Germinal center (tissue), 1 donor: ENCODE data around the gene SPATA1.
A peak's percentile ranks its signal among the peaks of the same experiment; 100 is the strongest.
"Not testable (repeated sequence)": the region's sequence is repeated elsewhere in the genome, so short reads cannot be mapped to it uniquely, and the experiment has no call there.

Source experiments
- DNase-seq: peaks from one replicate; pipeline ENCODE4 v3.0.0; 2012; ENCODE audit warnings: mixed read lengths, low spot score

Gene SPATA1

GRCh38 chr1:84506002-84506728, at the start of gene SPATA1, which contains the start of gene GNG5:
Gene SPATA1 (plus strand): TSS chr1:84506386. CDS start chr1:84516360, 9,974 bp downstream.
Gene GNG5 (minus strand): TSS chr1:84506581. CDS start chr1:84506091, 490 bp downstream.
- peak; percentile 97 for DNase-seq

DNA sequence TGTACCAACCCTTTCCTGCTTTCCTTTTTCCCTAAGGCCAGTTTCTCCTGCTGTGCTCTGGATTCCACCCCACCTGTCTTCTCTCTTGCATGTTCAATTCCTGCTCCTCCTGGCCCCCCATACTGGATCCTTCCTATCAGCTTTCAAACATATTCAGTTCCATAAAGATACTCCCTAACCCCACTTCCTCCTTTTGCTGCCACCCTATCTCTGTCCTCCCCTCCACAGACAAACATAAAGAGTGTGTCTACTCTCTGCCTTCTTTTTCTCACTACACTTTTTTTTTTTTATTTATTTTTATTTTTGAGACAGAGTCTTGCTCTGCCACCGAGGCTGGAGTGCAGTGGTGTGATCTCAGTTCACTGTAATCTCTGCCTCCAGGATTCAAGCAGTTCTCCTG, 44.1 kb upstream of the SPATA1 start:
- no peak for DNase-seq

- no peak for DNase-seq
Observed at GRCh38 chr1:84467298-84467697, 38.9 kb upstream of the SPATA1 start.

DNA sequence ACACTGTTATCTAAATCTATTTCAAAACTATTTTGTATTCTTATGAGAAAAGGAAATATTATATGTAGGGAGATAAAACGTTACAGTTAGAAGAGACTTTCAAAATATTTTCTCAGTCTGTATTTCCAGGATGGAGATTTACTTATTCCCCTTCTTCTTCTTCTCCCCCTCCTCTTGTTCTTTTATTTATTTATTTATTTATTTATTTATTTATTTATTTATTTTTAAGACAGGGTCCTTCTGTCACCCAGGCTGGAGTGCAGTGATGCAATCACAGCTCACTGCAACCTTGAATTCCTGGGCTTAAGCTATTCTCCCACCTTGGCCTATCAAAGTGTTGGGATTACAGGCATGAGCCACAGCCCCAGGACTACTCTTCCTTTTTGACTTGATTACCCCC, 30.0 kb upstream of the SPATA1 start:
- no peak for DNase-seq

GRCh38 chr1:84478876-84479868, 27.0 kb upstream of the SPATA1 start, which contains the start of gene RPF1:
Gene RPF1 (plus strand): TSS chr1:84479266. CDS start chr1:84479282, 16 bp downstream.
- peak; percentile 74 for DNase-seq

DNA sequence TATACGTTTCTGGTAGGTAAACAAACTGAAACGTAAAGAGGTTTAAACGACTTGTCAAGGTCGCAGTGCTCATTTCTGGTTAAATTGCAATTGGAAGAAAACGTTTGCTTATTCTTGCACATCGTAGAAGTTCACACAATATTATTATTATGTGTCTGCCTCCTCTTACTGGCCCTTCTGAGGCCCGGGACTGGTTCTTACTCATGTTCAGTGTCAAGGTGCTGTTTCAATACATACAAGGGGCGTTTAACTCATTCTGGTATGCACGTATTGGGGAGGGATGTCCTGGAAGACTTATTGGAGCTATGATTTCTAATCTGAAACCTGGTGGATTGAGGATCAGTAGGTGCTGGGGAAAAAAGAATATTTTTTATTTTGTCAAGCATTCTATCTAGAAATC, 26.2 kb upstream of the SPATA1 start:
- no peak for DNase-seq

DNA sequence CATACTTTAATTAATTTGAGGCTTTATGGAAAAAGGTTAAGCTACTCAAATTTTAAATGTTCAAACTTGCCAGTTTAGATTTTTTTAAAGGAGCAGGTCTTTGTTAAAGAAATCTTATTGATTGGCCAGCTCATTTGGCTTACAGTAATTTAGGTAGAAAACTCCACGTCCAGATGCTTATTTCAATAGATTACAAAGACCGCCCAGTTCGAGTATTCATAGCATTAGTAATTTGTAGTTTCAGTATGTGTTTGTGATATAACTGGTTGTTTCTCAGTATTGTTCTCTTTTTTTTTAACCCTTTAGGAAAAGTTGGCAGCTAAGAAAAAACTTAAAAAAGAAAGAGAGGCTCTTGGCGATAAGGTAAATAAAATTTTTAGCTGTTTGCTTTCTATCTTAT, 25.5 kb upstream of the SPATA1 start:
- DNase-seq = no peak

DNA sequence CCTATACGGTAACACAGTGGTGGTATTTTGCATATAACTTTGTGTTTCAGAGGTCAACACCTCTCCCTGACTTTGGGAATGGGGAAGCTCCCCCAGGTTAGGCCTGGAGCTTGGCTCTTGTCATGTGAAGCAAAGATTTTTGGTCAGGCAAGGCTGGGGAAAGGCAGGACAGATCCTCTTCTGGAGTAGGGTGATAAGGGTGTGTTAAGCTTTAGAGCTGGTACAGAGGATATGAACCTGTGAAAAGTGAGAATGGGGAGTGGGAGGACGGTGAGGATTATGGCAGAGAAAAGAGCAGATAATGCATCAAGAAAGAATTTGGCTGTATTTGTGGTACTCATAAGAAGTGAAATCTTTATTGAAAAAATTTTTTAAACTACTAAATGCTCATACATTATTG, 24.9 kb upstream of the SPATA1 start:
- no peak for DNase-seq

DNA sequence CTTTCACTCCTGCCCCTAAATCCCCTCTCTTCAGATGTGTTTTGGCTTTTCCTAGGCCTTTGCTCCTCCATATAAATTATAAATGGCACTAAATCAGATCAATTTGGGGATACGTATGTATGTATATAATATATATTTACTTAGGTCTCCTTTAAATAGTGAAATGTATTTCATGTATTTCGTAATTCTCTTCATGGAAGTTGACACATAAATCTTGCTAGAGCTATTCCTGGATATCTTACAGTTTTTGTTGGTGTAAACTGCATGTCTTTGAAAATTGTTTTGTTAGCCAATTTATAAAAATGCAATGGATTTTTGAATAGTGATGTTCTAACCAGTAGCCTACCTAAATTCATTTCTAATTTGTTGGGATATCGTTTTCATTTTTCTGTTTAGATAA, 18.1 kb upstream of the SPATA1 start:
- no peak for DNase-seq

GRCh38 chr1:84489766-84490165, 16.4 kb upstream of the SPATA1 start:
- no peak for DNase-seq

DNA sequence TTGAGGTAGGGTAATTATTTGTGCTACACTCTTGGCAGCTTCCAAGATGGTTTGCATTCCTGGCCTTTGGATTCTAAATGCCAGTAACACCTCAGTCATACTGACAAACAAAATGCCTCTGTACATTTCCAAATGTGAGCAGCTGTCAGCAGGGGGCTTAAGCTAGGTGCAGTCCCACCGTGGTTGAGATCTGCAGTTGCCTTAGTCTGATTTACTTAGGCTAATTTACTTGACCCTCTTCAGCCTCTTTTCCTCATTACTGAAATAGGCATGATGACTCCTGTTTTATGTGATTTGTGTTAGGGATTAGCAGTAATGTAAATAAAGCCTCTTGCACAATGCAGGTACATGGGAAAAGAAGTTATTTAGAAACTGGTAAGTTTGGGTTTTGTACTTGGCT, 13.5 kb upstream of the SPATA1 start:
- no peak for DNase-seq

DNA sequence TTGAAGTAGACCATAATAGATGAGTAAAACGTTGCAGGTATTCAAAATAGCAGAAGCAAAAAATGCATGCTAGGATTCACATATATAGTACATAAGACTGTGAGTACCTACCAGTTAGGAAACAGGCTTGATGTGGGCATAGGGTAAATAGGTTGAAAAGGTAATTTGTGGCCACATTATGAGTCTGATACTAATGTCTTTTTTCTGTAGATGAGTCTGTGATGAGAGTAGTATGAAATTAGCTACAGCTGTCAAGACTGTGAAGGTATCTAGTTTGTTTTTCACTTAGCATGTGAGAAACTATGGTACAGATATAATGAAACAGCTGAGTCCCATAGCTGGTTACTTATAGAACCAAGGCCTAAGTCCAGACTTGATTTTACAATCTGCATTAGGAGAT, 12.4 kb upstream of the SPATA1 start:
- no peak for DNase-seq

GRCh38 chr1:84496498-84496897, 9.7 kb upstream of the SPATA1 start:
- DNase-seq = no peak

DNA sequence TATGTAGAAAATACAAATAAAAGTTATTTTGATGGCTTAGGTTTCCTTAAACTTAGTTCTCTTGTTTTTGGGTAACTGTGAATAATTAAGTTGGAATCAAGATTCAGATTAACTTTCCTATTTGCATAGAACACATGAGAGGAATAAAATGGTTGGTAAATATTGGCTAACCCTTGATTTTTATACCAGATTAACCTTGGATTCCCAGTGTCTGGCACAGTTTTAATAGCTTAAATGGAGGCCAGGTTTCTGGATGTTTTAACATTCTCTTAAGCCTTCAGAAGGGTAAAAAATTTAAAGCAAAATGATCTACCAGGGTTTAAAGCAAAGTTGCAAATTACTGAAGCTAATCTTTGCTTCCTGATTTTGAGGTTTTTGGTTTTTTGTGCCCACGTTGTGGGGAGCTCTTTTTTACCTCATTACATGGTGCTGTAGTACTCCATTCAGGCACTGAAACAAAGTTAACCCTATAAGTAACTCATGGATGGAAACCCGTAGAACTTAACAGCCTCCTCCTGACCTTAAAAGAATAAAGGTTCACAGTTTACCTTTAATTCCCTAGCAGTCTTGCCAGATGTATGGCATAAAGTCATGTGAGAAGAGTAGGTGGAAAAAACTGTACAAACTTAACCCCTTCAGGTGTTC, 8.4 kb upstream of the SPATA1 start:
- no peak for DNase-seq

DNA sequence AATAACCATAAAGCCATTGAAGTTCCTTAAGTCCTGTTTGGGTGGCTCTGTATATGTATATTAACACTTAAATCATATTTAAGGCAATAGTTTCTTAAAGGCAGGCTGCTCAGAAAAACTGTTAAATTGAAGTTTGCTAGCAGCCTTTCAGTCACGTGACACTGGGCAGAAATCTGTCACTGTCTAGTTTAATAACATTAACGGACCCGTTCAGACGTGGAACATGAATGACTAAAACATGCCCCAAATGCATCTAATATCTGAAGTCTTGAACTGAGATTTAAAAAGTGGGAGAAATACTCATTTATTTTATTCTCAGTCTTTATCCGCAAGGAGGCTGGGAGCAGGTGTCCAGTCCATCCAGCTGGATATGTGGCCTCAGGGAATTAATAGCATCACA, 3.3 kb upstream of the SPATA1 start:
- no peak for DNase-seq

GRCh38 chr1:84504580-84505492, 1.4 kb upstream of the SPATA1 start:
- no peak for DNase-seq

- peak; percentile 70 for DNase-seq
Observed at GRCh38 chr1:84505493-84506001, 639 bp upstream of the SPATA1 start.

DNA sequence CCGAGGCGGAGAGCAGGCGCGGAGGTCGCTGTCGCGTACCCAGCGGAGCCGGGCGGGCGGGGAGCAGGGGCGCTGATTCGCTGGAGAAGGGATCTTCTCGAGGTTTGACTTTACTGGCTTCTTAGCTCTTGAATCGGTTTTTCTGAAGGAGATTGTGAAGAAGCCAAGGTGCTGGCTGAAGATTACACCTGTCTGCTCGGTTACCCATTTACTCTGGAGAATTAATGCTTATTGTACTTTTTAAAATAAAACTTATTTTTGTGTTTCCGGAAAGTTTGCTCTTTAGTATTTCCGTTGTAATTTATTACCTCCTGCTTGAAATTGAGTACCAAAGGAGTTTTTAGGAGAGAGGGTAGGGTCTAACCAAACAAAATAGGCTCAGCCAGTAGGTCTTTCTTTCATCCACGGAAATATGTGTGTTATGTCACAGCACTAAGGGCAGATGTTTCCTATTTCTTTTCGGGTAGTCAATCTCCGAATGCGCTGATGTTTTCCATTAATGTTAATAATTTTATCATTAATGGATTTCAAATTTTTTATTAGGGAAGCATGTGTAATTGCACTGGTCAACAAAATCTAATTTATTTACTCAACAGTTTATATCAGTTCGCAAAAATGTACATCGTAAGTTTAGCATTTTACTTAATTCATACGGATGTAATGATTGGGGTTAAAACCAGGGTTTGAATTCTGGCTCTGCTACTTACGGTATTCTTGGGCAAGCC, 705 bp downstream of the SPATA1 start:
- DNase-seq = no peak

DNA sequence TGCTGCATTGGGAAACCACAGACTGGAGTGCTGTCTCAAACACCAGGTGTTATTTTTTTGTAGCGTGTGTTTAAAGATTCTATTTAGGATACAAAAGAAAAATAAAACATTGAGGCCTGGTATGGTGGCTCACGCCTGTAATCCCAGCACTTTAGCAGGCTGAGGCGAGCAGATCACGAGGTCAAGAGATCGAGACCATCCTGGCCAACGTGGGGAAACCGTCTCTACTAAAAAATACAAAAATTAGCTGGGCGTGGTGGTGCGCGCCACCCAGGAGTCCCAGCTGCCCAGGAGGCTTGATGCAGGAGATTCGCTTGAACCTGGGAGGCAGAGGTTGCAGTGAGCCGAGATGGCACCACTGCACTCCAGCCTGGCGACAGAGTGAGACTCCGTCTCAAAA, 1.7 kb downstream of the SPATA1 start:
- not testable (repeated sequence) for DNase-seq

- DNase-seq = no peak
Observed at GRCh38 chr1:84508510-84508909, 2.3 kb downstream of the SPATA1 start.
